A204.1 (cell line): Measurements from ENCODE around the gene PRR12.
A peak's percentile ranks its signal among the peaks of the same experiment; 100 is the strongest.

Experiments used
- FAIRE-seq: peaks from 2 replicates; lab custom pipeline; 2012; peaks lifted over from hg19 to GRCh38; lab: Jason Lieb, UNC

PRR12 gene

GRCh38 chr19:49590971-49591730, at the start of gene PRR12:
Gene PRR12, plus strand, starts transcription at chr19:49591182. Its CDS starts 473 bp downstream, at chr19:49591655.
- no peak for FAIRE-seq

GRCh38 chr19:49541914-49542313, 49.1 kb upstream of the PRR12 start:
- no peak for FAIRE-seq

- no peak for FAIRE-seq
Observed at GRCh38 chr19:49542446-49542845, 48.5 kb upstream of the PRR12 start.

GRCh38 chr19:49543032-49543431, 48.0 kb upstream of the PRR12 start:
- FAIRE-seq, result no peak

GRCh38 chr19:49544154-49544553, 46.8 kb upstream of the PRR12 start:
- FAIRE-seq, result no peak

GRCh38 chr19:49546825-49547565, 44.0 kb upstream of the PRR12 start:
- peak; percentile 96 for FAIRE-seq

- no peak for FAIRE-seq
Observed at GRCh38 chr19:49549045-49549444, 41.9 kb upstream of the PRR12 start.

- FAIRE-seq, result no peak
Observed at GRCh38 chr19:49551531-49551930, 39.5 kb upstream of the PRR12 start.

GRCh38 chr19:49552749-49553148, 38.2 kb upstream of the PRR12 start:
- no peak for FAIRE-seq

- no peak for FAIRE-seq
Observed at GRCh38 chr19:49553451-49554271, 37.3 kb upstream of the PRR12 start.

- FAIRE-seq, result no peak
Observed at GRCh38 chr19:49554701-49555181, 36.2 kb upstream of the PRR12 start.

- FAIRE-seq, result no peak
Observed at GRCh38 chr19:49555600-49556411, 35.2 kb upstream of the PRR12 start.

- FAIRE-seq, result no peak
Observed at GRCh38 chr19:49556412-49557398, 34.3 kb upstream of the PRR12 start.

GRCh38 chr19:49557641-49558325, 33.2 kb upstream of the PRR12 start:
- FAIRE-seq, result no peak

GRCh38 chr19:49558591-49558990, 32.4 kb upstream of the PRR12 start:
- FAIRE-seq, result no peak

- FAIRE-seq, result no peak
Observed at GRCh38 chr19:49559443-49559842, 31.5 kb upstream of the PRR12 start.

GRCh38 chr19:49559928-49560327, 31.1 kb upstream of the PRR12 start:
- no peak for FAIRE-seq

GRCh38 chr19:49560358-49560900, 30.6 kb upstream of the PRR12 start:
- FAIRE-seq, result no peak

GRCh38 chr19:49564616-49565045, 26.4 kb upstream of the PRR12 start:
- FAIRE-seq, result no peak

GRCh38 chr19:49565261-49565660, 25.7 kb upstream of the PRR12 start:
- FAIRE-seq, result no peak
